GM04504 (cell line): Measurements from ENCODE around the gene SLC1A4.
"Not testable (repeated sequence)": the region's sequence is repeated elsewhere in the genome, so short reads cannot be mapped to it uniquely, and the experiment has no call there.

ENCODE experiments used
- DNase-seq: peaks from one replicate; pipeline ENCODE4 v3.0.0-alpha.2; 2012; ENCODE audit warnings: low read depth

SLC1A4 gene

DNA sequence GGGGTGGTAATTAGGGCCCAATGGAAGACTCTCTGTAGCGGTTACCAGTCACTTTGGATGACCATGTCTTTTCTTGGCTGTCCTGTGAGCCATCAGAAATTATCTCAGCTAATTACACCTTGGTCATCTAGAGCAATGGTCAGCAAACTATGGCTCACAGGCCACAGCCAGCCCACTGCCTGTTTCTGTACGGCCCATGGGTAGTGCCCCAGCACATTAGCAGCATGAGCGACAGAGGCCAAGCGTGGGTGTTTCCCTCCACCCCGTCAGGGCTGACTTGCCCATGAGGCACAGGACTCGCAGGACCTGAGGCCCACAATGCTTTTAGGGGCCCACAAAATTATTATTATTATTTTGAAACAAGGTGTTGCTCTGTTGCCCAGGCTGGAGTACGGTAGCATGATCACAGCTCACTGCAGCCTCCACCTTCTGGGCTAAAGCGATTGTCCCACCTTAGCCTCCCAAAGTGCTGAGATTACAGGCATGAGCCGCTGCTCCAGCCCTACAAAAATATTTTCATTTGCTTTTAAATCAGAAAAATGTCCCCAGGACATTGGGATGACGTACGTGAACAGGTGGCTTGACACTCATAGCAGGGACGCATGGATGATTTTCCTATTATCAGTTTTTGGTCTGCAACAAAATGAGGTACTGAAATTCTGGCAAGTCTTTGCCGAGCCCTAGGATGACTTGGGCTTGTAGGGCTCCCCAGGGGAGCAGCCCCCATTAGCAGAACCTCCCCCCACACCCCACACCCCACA, 37.7 kb downstream of the SLC1A4 start:
- no peak for DNase-seq

GRCh38 chr2:65027616-65028244, 38.5 kb downstream of the SLC1A4 start:
- no peak for DNase-seq

GRCh38 chr2:65030476-65031332, 41.5 kb downstream of the SLC1A4 start:
- no peak for DNase-seq

GRCh38 chr2:65031341-65032018, 42.3 kb downstream of the SLC1A4 start:
- no peak for DNase-seq

GRCh38 chr2:65032019-65032975, 43.1 kb downstream of the SLC1A4 start:
- DNase-seq = no peak

GRCh38 chr2:65033178-65033577, 44.0 kb downstream of the SLC1A4 start:
- no peak for DNase-seq

DNA sequence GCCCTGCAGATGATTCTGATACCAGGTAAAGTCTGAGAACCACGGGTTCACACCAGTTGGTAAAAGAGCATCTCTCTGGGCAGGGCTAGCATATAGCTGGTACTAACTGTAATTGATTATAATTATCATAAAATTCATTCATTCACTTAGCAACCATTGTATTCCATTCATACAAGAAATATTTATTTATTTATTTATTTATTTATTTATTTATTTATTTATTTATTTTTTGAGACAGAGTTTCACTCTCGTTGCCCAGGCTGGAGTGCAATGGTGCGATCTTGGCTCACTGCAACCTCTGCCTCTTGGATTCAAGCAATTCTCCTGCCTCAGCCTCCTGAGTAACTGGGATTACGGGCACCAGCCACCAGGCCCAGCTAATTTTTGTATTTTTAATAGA, 44.5 kb downstream of the SLC1A4 start:
- DNase-seq = not testable (repeated sequence)

- DNase-seq = no peak
Observed at GRCh38 chr2:65035351-65035943, 46.2 kb downstream of the SLC1A4 start.

GRCh38 chr2:65037178-65037577, 48.0 kb downstream of the SLC1A4 start:
- no peak for DNase-seq

DNA sequence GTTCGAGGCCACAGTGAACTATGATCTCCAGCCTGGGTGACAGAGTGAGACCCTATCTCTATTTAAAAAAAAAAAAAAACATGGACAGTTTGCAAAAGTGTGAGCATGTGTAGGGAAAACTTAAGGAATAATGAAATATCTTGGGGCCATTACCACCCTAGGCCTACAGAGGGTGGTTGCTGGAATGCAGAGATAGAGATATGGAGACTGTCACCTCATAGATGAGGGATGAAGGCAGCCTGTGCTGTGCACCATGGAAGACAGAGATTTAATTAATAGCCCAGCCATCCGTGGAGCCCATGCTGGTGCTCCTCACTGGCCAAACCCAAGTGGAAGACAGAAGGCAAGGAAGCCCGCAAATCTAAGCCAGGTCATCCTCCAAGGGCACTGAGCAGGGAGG, 50.4 kb downstream of the SLC1A4 start:
- no peak for DNase-seq

DNA sequence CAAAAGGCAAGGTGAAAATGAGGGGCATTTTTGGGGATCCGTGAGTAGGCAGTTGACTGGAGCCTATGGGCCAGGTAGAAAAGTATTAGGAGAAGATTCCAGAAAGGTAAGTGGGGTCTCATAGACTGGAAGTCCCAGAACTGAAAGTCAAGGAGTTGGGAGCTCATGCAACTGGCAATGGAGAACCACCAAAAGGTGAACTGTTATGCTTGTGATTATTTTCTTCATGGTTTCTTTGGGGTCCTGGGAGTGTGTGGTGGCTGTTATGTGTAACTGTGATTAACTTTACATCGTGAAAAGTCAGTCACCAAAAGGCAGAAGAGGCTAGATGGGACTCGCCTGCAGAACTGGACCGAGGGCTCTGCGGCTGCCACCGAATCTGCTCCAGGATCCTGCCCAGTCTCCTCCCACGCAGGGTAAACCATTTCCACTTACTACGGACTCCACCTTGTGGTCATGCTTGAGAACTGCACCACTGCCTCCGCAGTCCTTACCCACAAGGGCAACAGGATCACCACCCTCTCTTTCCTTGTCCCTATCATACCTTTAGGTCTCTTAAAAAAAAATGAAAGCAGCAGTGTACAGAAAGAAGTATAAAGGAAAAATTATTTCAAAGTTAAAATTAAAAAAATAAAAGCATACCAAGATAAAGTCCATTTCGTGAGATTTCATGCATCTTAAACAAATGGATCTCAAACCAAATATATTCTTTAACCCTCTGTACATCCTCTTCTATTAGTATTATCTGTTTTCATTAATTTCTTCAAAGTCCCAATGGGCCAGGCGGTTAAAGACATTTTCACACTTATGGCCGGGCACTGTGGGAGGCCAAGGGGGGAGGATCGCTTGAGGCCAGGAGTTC, 51.4 kb downstream of the SLC1A4 start:
- peak; percentile 64 for DNase-seq

DNA sequence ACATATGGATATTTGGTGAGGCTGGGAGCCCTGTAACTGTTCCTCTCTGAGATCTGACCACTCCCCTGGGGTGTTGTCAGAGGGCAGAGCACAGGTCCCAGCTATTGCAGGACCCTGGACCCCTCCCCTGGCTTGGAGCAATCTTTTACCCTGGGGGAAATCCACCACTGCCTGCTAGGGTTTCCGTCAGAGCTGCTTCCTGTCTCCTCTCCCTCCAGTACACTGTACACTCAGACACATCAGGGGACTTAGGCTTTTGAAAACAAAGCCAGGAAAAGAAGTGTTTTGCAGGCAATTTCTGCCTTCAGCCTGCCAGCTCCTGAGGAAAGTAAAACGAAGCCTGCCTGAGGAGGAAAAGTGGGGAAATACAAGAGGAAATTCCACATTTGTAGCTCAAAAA, 53.8 kb downstream of the SLC1A4 start:
- no peak for DNase-seq

GRCh38 chr2:65044097-65044735, 55.0 kb downstream of the SLC1A4 start:
- DNase-seq = no peak

- DNase-seq = no peak
Observed at GRCh38 chr2:65045651-65046050, 56.5 kb downstream of the SLC1A4 start.

- no peak for DNase-seq
Observed at GRCh38 chr2:65046633-65047407, 57.6 kb downstream of the SLC1A4 start.

DNA sequence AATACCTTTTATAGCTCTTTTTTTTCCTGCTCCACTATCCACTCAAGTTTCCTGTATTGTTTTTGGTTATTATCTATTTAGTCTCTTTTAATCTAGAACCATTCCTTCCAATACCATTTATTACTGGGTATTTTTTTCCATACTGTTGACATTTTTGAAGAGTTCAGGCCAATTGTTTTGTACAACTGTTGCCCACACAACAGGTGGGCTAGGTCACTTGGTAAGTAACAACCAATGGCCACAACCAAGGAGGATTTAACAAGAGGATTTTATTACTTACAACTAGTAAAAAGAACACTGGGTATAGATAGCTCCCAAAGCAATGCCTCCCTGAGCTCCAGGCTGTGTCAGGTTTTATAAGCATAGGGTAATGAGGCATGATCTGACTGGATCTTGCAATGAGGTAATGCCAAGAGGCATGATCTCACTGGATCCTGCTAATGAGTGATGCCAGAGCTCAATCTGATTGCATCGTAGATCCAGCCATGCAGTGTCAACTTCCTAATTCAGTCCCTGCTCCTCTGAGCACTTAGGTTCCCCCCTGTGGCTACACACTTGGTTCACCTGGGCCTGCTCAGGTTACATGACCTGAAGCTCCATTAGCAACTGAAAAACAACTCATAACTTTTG, 59.9 kb downstream of the SLC1A4 start:
- DNase-seq = no peak

DNA sequence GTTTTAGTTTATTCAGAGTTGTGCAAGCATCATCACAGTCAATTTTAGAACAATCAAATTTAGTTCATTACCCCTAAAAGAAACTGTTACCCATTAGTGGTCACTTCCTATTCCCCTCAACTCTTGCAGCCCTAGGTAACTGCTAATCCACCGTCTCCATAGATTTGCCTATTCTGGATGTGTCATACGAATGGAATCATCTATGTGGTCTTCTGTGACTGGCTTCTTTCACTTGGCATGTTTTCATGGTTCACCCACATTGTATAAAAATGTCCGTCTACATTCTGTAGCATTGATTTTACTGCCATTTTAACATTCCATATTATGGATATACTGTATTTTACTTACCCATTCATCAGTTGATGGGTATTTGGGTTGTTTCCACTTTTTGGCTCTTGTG, 61.7 kb downstream of the SLC1A4 start:
- DNase-seq = no peak

DNA sequence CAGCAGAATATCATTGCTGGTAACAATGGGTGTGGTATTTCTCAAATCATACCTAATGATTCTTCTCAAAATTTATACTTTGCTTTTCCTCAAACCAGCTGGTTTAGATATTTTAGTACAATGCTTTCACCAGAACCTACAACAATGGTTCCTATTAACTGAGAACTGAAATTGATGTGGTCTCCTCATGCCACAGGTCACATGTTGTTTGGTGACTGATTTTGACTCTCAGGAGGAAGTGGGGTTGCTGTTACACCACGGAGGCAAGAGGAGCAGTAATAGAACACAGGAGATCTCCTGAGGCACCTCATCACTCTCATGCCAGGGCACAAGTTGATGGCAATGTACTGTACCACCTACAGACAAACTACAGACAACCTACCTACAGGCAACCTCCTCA, 64.0 kb downstream of the SLC1A4 start:
- DNase-seq = no peak
